GM21447 (cell line): ENCODE results near the gene TRPV4.

Experiments used
- ATAC-seq: cut with Tn5 transposase; IDR thresholded peaks from one replicate; pipeline ENCODE4 v1.9.1; 2021; ENCODE audit not compliant: unreplicated experiment

Gene TRPV4

DNA sequence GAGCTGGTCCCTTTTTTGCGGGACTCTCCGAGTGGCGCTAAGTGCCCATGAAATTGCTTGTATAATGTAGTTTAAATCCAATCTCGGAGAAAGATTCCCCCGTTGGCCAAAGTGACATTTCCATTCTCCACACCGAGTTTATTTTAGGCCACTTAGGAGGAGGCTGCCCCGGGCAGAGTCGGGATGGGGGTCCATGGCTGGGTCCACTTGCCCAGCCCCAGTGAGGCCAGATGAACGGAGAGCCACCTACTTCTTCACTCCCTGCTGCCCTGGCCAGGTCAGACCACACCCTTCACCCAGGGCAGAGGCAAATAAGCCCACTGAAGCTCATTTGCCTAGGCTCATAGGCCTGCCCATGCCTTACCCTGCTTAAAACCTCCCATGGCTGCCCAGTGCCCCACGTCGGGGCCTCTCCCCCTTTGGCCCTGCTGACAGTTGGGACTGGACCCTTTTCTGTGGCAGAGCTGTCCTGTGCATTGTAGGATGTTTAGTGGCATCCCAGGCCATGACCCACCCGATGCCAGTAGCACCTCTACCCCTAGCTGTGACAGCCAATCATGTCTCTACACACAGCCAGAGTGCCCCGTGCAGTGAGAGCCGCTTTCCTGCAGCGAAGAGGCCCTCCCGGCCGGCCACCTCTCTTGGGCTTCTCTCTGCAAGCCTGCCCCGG, 68.3 kb downstream of the TRPV4 start:
- ATAC-seq: no peak

DNA sequence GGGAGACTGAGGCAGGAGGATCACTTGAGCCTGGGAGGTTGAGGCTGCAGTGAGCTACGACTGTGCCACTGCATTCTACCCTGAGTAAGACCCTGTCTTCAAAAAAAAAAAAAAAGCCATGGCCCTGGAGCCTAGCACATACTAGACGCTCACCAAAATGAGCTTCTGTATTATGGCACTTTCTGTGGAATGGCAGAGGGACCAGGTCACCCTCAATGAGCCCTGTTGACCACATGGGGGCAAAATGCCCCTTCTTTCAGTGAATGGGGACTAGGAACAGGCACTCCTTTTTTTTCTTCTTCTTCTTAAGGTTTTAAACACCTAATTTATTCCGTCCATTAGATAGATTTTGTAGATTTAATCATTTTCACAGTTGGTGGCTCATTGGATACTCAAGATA, 69.1 kb downstream of the TRPV4 start:
- no peak for ATAC-seq

DNA sequence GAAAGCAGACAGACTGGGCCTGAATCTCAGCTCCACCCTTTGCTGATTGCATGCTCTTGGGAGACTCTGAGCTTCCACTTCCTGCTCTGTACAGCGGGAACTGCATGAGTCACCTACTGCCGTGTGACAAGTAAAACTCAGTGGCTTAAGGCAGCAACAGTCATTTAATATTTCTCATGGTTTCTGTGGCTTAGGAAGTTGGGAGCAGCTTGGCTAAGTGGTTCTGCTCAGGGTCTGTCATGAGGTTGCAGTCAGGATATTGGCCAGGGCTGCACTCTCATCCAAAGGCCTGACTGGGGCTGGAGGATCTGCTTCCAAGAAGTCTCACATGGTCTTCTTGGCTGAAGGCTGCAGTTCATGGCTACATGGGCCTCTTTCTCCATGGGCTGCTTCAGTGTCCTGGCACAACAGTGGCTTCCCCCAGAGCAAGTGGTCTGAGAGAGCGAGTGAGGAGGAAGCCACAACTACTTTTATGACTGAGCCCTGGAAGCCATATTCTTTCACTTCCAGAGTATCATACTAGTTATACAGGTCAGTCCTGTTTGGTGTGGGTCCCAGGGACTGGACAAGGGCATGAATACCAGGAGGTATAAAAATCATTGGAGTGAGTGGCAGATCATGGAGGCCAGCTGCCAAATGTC, 69.9 kb downstream of the TRPV4 start:
- no peak for ATAC-seq

DNA sequence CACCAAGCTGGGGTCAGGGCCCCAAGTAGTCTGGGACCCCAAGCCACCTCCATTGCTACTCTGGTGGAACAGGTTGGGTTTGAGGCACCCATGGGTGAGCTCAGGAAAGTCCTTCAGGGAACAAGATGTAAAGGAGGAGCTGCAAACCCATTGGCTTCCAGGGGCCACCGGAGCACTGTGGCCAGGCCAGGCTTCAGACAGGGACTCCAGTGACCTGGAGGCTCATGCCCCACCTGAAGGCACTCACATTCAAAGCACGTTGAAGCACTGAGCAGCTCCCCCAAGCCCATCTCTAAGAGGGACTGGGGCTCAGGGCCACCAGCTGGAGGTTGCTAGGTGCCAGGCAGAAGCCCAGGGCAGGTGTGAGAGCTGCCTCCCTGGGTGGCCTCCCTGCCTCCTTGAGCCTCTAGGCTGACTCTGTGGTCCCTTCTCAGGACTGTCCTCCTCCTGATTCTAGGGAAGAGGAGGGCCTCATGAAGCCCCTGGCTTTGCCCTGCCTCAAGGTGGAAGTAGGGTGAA, 70.5 kb downstream of the TRPV4 start:
- ATAC-seq: no peak

DNA sequence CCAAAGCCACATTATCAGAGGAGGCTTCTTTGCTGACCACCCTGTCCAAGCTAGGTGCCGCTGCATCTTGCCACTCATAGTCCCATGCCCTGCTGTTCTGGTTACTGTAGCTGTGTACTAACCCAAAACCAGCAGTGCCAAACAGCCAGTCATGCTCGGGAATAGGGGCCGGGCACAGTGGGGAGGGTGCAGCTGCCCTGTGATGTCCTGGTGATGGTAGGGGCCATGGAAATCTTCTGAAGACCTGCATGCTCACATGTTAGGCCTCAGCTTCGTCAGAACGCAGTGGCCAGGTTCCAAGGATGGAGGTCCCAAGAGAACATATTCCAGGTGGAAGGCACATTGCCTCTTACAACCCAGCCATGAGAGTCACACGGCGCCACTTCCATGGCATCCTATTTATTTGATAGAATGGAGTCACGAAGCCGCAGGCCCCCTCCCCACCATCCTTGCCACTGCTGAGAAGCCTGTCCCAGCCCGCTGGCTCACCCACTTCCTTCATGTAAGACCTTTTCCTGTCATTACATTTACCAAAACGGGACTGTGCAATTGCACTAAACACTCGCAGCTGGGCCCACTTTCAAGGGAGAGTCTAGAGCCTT, 71.0 kb downstream of the TRPV4 start:
- ATAC-seq: no peak

DNA sequence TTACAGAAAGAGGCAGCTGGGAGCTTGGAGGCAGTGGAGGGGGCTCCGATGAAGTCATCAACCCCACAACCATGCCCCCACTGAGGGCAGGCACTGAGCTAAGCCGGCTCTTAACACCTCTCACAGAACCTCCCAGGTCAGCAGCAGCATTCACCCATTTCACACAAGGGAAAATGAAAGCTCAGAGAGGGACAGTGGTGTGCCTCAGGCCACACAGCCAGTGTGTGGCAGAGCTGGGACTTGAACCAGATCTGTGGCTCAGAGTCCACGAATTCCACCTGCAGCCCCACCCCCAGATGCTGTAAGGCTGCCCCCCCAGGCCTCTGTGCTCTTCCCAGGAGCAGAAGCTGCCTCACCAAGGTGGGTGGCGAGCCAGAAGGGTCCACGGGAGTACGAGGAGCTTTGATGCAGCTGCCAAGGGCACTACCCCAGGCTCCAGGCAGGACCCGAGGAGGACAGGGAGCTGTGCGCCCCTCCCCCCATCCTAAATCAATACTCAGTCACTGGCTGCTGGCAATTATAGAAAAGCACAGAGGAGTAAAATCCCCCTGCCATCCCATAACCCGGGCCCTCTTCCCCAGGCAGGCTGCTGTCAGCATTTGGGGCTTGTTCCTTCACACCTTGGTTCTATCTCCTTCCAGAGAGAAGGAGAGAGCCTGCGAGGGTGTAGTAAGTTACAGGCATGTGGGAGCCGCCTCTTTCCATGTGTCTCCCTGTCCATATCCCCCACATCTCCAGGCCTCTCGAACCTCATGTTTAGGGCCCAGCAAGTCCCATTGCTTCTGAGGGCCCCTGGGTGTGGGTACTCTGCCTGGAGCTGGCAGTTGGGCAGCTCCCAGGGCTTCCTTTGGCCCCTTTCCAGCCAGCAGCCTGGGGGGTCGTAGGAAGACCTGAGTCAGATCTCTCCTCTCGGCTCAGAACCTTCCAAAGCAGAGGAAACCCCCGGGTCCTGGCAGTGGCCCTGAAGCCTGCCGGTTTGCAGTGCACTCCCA, 72.0 kb downstream of the TRPV4 start:
- ATAC-seq: no peak

DNA sequence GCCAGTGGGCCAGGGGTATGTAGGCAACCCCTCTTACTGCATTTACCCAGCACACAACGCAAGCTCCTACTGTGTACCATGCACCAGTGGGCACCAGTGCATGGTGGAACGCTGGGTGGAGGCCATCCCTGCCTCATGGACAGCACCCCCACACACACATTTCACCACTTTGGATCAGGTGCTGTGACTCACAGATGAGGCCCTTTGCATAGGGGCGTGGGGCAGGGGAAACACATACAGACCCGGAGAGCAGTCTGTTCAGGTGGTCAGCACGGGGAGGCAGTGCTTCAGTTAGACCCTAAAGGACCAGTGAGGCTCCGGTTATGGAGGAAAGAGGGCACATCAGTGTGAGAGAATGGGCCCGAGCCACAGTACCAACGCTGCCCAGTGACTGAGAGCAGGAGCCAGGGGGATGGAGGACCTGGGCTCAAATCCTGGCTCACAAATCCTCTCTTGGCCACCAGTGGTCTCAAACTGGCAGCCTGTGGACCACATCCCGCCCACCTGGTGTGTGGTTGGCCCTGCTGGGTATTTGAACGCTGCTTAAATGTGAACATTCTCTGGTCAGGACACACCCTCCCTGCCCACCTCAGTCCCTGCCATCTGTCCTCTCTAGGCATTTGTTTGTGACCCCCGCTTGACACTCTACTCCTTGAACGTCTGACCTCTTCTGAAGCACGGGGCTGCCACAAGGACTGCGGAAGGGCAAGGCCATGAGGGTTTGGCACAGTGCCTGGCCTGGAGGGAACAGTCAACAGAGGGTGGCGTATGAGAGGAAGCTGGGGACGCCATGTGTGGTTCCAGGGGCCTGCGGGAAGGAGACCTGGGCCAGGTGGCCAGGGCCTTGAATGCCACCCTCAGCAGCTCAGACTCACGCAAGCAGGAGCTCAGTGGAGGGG, 72.9 kb downstream of the TRPV4 start:
- no peak for ATAC-seq

DNA sequence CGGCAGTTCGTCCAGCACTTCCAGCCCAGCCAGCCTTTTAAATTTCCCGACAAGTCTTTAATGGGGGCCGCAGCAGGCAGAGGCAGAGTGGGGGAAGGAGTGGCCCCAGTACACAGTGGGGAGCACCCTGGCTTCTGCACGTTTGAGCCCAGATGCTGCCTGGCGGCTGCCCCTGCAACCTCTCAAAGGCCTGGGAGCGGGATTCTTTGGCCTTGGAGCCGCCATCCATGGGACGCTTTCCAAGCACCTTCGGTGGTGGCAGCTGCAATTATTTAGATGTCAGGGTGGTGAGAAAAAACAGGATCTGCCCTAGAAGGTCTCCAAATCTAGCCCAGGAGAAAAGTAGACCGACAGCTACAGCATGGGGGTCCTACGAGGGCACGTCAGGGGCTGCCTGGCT, 73.6 kb downstream of the TRPV4 start:
- no peak for ATAC-seq

DNA sequence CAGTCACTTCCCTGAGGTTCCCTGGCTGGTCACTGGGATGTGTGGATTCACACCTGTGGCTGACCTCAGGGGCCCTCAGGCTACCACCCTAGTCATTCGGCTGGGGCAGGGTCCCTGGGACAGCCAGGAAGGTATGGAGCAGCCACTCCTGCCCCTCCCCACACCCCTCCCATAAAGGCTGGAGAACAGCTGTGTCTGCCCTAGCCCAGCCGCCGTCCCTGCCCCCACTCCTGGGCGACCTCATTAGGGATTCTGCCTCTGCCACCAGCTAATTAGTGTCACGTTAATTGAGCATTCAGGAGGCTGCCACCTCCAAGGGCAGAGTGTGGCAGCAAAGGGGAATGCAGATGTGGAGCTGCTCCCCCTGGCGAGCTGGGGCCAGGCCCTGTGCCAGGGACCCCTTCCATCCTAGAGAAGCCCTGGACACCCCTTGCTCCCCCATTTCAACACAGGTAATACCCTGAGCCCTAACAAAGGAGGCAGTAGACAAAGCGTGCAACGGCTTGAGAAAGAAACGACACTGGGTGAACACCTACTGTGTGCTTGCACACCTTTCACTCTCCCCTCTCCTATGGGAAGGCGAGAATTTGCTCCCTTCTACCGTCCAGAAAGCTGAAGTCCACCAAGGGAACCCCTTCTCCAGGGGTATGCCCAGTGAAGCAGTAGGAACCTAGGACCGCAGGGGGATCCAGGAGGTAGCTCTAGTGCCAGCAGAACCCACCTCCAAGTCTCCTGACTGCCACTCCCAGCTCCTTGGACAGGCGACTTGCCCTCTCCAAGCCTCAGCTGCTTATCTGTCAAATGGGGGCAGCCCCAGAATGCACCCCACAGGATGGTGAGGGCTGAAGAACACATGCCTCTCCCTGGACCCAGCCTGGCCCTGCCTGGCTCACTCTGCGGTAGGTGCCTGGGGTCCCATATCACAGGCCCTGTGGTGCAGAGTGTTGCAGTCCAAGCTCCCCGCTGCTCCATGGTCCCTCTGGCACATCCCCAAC, 74.5 kb downstream of the TRPV4 start:
- ATAC-seq: no peak

DNA sequence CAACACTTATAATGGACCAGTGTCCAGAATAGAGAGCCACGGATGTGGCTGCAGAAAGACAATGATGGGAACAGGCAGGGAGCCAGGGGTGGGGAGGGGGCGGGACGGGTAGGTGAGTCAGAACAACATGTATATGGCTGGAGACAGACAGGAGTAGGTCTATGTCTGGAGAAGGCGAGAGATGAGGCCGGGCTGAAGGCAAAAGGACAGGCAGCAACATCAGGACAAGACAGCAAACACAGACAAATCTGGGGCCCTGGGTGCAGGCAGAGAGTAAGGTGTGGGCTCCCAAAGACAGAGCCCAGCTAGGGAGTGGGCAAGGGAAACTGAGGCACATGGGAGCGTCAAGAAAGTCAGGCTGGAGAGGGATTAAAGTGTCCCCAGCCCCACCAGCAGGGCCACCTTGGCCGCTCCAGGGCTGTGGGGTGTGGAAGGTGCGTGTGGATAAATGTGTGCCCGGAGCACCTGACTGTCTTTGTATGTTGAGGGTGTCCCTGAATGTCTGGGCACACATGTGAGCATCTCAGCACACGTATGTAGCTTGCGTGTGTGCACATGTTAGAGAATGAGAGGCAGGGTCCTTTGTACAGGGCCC, 75.4 kb downstream of the TRPV4 start:
- no peak for ATAC-seq

DNA sequence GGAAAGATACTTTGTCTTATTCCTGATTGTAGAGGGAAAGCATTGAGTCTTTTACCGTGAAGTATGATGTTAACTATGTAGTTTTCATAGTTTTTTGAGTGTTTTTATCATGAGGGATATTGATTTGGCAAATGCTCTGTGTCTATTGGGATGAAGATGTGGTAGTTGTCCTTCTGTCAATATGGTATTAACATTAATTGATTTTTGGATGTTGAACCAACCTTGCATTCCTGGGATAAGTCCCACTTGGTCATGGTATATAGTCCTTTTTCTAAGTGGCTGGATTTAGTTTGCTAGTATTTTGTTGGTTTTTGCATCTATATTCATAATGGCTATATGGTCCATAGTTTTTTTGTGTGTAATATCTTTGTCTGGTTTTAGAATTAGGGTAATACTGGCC, 76.7 kb downstream of the TRPV4 start:
- ATAC-seq: no peak

DNA sequence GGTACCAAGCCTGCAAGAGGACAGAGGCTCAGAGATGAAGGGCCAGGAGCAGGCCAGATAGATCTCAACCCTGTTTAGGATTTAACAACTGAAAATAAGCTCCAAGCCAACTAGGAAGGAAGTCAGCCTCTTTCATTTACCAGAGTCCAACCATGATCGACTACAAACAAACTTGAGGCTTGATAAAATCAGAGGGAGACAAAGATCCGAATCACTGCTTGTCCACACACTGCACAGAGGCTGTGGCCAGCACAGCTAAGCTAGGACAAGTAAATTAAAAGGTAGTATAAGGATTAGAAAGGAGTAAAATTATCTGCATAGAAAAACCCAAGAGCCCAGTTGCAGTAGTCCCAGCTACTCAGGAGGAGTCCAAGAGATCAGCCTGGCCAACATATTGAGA, 79.2 kb downstream of the TRPV4 start:
- ATAC-seq: no peak

DNA sequence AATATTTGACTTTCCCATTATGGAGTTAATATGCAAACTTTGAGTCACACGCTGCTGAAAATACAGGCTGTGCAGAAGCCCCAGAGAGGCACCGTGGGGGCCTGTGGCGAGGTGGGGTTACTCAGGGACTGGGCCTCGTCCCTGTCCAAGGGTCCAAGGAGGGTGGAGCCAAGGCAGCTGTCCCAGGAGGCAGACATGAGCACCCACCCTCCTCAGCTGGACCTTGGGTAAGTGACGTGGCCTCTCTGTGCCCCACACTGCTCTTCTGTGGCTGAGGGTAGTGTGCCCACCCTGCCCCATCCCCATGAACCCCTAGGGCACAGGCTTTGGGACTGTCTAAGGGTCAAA, 80.2 kb downstream of the TRPV4 start:
- no peak for ATAC-seq

DNA sequence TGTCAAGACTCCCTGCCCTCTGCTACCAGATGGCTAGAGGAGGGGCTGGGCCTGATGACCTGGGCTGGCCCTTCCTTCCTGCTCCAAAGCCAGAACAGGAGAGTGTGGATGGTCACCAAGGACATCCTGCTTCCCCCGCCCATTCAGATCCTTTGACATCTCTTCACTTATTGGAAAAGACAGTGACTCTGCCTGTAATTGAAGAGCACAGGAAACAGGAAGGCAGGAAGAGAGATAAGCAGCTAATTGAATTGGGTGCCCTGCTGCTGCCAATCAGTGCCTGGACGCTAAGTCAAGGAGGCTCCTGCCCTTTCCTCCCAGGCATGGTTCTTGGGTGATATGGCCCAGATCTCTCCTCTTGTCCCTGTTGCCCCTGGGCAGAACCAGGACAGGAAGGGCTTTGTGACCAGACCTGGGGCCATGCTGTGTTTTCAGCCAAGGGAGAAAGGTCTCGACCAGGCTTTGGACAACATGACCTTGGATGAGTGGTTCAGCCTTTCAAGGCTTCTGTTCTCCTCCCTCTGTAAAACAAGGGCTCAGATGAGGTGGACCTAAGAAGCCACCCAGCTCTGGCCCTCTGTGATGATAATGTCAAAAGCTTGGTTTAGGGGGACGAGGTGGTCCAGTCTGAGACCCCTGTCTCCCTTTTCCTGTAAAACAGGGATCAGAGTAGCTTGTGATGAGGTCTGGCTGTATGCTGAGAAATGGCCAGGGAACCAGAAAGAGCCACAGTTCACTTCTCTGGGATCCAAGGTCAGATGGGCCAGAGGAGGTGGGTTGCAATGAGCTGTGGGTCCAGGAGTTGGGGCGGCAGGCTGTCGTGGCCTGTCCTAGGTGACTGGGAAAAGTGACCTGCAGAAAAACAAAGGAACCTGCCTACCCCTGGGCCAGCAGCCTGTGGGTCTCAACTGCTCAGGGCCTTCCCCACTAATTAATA, 80.8 kb downstream of the TRPV4 start:
- no peak for ATAC-seq

DNA sequence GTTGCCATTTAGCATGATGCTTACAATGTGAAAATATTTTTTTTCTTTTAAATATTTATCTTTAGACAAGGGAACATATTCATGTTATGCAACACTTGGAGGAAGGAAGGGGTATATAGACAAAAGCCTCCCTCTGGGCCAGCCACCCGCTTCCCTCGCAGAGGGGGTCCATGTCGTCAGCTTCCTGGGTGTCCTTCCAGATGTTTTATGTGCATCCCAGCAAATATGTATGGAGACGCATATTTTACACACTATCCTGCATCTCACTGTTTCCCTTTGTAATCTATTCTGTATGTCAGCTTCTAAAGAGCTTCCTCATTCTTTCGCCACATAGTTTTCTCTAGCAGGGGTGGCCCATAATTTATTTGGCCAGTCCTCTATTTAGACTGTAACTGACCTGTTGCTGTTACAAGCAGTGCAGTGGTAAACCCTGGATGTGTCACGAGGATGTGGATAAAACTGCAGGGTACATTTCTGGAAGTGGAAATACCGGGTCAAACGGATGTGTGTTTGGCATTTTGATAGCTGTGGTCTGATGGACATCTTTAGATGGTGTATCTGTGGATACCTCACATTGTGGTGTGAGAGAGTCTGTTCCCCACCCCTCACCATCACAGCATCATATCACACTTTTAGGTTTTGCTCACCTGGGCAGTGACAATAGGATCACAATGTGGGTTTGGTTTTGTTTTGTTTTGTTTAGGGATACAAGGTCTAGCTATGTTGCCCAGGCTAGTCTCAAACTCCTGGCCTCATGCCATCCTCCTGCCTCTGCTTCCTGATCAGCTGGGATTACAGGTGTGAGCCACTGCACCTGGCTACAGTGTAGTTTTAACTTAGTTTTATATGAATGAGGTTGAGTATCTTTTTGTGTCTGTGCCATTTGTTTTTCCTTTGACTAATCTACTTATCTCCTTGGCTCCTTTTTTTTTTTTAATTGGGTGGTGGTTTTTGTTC, 87.9 kb downstream of the TRPV4 start:
- ATAC-seq: no peak

DNA sequence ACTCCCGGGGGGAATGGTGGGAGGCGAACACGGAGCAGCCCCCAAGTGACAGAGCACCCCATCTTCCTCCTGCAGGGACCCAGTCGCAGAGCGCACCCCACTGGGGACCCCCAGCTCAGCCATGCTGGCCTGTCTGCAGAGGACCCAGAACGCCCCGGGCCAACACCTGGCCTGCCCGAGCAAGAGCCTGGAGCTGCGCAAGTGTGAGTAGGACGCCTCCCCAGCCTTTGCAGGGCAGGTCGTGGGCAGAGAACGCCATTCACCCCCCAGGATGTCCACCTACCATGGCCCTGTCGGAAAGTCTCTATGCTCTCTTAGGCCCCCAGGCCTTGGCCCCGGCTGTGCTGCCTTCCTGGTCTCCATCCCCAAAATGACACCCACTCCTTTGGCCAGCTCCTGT, 89.2 kb downstream of the TRPV4 start:
- ATAC-seq: no peak
